Measurements from ENCODE around the gene CEP128.

DNA sequence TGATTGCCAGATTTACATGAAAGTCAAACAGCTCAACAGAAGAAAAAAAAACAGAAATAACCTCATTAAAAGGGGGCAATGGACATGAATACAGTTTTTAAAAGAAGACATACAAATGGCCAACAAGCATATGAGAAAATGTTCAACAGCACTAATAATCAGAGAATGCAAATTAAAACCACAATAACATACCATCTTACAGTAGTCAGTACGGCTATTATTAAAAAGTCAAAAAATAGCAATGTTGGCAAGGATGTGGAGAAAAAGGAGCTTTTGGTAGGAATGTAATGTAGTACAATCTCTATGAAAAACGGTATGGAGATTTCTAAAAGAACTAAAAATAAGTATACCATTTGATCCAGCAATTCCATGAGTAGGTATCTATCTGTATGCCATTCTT lies 272.1 kb downstream of the CEP128 start:
- TF ChIP-seq, protein P1, sequence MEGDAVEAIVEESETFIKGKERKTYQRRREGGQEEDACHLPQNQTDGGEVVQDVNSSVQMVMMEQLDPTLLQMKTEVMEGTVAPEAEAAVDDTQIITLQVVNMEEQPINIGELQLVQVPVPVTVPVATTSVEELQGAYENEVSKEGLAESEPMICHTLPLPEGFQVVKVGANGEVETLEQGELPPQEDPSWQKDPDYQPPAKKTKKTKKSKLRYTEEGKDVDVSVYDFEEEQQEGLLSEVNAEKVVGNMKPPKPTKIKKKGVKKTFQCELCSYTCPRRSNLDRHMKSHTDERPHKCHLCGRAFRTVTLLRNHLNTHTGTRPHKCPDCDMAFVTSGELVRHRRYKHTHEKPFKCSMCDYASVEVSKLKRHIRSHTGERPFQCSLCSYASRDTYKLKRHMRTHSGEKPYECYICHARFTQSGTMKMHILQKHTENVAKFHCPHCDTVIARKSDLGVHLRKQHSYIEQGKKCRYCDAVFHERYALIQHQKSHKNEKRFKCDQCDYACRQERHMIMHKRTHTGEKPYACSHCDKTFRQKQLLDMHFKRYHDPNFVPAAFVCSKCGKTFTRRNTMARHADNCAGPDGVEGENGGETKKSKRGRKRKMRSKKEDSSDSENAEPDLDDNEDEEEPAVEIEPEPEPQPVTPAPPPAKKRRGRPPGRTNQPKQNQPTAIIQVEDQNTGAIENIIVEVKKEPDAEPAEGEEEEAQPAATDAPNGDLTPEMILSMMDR (IDR thresholded peaks at IDR 0.05; ENCODE audit: low read depth, low read length, poor library complexity, severe bottlenecking) = no peak
- TF ChIP-seq EZH2phosphoT487 (IDR thresholded peaks at IDR 0.05; ENCODE audit: borderline replicate concordance, low read length) = no peak
